Measurements from ENCODE around the gene MT1G. TPM values are rescaled to one million over a fixed set of nuclear protein-coding genes. Genes with fewer than 3 reads are reported as not detected.

Gene MT1G
- total and polyA plus RNA-seq, 2 experiments from 2014 or later, result 184 to 1,014 TPM

DNA sequence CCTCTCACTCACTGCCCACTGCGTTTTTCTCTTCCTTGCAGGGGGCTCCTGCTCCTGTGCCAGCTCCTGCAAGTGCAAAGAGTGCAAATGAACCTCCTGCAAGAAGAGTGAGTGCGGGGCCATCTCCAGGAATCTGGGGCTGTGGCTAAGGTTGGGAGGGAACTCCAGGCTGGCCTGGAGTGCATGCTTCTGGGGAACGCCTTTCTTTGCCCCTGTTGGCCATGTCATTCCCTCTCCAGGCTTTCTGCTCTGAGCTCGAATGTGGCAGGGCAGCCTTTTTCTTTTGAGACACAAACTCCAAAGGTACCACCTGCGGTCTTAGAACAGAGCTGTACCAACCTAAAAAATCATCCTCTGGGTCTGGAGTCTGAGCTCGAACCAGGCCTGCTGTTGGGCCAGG lies 49.7 kb downstream of the MT1G start (continued):
- TF ChIP-seq ZNF462 (CRISPR knock-in tag; IDR thresholded peaks at IDR 0.05) (no peak), CREB1 (CRISPR knock-in tag; IDR thresholded peaks at IDR 0.05; ENCODE audit: low read depth) (no peak), ZNF114 (CRISPR knock-in tag; IDR thresholded peaks at IDR 0.05) (no peak), POLR2AphosphoS5 (IDR thresholded peaks at IDR 0.05; ENCODE audit: low read depth) (no peak), STAT1 (IDR thresholded peaks at IDR 0.05; ENCODE audit: unreplicated experiment) (no peak)
- TF ChIP-seq, protein P1, sequence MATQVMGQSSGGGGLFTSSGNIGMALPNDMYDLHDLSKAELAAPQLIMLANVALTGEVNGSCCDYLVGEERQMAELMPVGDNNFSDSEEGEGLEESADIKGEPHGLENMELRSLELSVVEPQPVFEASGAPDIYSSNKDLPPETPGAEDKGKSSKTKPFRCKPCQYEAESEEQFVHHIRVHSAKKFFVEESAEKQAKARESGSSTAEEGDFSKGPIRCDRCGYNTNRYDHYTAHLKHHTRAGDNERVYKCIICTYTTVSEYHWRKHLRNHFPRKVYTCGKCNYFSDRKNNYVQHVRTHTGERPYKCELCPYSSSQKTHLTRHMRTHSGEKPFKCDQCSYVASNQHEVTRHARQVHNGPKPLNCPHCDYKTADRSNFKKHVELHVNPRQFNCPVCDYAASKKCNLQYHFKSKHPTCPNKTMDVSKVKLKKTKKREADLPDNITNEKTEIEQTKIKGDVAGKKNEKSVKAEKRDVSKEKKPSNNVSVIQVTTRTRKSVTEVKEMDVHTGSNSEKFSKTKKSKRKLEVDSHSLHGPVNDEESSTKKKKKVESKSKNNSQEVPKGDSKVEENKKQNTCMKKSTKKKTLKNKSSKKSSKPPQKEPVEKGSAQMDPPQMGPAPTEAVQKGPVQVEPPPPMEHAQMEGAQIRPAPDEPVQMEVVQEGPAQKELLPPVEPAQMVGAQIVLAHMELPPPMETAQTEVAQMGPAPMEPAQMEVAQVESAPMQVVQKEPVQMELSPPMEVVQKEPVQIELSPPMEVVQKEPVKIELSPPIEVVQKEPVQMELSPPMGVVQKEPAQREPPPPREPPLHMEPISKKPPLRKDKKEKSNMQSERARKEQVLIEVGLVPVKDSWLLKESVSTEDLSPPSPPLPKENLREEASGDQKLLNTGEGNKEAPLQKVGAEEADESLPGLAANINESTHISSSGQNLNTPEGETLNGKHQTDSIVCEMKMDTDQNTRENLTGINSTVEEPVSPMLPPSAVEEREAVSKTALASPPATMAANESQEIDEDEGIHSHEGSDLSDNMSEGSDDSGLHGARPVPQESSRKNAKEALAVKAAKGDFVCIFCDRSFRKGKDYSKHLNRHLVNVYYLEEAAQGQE (IDR thresholded peaks at IDR 0.05; ENCODE audit: unreplicated experiment), result no peak
- TF ChIP-seq, protein P2, sequence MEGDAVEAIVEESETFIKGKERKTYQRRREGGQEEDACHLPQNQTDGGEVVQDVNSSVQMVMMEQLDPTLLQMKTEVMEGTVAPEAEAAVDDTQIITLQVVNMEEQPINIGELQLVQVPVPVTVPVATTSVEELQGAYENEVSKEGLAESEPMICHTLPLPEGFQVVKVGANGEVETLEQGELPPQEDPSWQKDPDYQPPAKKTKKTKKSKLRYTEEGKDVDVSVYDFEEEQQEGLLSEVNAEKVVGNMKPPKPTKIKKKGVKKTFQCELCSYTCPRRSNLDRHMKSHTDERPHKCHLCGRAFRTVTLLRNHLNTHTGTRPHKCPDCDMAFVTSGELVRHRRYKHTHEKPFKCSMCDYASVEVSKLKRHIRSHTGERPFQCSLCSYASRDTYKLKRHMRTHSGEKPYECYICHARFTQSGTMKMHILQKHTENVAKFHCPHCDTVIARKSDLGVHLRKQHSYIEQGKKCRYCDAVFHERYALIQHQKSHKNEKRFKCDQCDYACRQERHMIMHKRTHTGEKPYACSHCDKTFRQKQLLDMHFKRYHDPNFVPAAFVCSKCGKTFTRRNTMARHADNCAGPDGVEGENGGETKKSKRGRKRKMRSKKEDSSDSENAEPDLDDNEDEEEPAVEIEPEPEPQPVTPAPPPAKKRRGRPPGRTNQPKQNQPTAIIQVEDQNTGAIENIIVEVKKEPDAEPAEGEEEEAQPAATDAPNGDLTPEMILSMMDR (conservative IDR thresholded peaks at IDR 0.05; ENCODE audit: low read depth in 2 of 2), result no peak

All from GM23338 (cell line).